ENCODE data around the gene CEBPB.

- TF ChIP-seq CTCF (IDR thresholded peaks at IDR 0.05): no peak
- TF ChIP-seq POLR2A (IDR thresholded peaks at IDR 0.05): no peak
Observed at GRCh38 chr20:50200482-50201104, 10.0 kb downstream of the CEBPB start.

Data from vagina (tissue), 2 donors.